GM12878 (cell line): ENCODE measurements around the gene CTDSP1. TPM values are rescaled to one million over a fixed set of nuclear protein-coding genes. Genes with fewer than 3 reads are reported as not detected.

Source experiments
- ATAC-seq: fragments of 200-7000 bp; cut with Tn5 transposase; 3 replicates; pipeline ENCODE4 v1.9.1; 2020; ENCODE audit warnings: mild to moderate bottlenecking, moderate library complexity
- BruUV-seq: library from RNA; stranded (reverse); fragments of 400-500 nt; replicated peaks from 2 replicates; lab custom pipeline; 2021; lab: Mats Ljungman, UMichigan
- CTCF ChIA-PET: fragments of 300-600 bp; sonication (Branson Sonifier 250); formaldehyde crosslinking; extraction: SDS; loops from one replicate; lab custom pipeline; 2021; ENCODE audit warnings: inconsistent platforms; lab: Yijun Ruan, JAX
- POLR2A ChIA-PET: fragments of 350-600 bp; formaldehyde crosslinking; extraction: SDS; loops from one replicate; lab custom pipeline; 2021; ENCODE audit warnings: inconsistent platforms; lab: Charles Lee
- RAD21 ChIA-PET: fragments of 300-600 bp; sonication (Branson Sonifier 250); formaldehyde crosslinking; loops from one replicate; lab custom pipeline; 2023; ENCODE audit warnings: antibody characterized with exemption; ENCODE audit not compliant: unreplicated experiment; lab: Charles Lee
- SMC1A ChIA-PET: fragments of 300-600 bp; sonication (Branson Sonifier 250); formaldehyde crosslinking; loops from one replicate; lab custom pipeline; 2023; ENCODE audit not compliant: unreplicated experiment, uncharacterized antibody; lab: Charles Lee
- DNase-seq: peaks from one replicate; pipeline ENCODE4 v3.0.0-alpha.2; 2011; ENCODE audit warnings: low read depth, low spot score
- FAIRE-seq: peaks from 3 replicates; lab custom pipeline; 2011; peaks lifted over from hg19 to GRCh38; lab: Jason Lieb, UNC
- H2AFZ ChIP-seq: 2 replicates; pipeline ENCODE4 v1.6.0; 2011; ENCODE audit warnings: low read depth, low read length, control low read depth; ENCODE audit not compliant: control insufficient read depth
- H3K27ac ChIP-seq: 2 replicates; pipeline ENCODE4 v1.5.1; 2011; ENCODE audit warnings: control low read depth; ENCODE audit not compliant: control insufficient read depth, insufficient read depth
- H3K27me3 ChIP-seq, 2 experiments: replicated peaks in 1 of 2; 2 replicates each; pipeline versions ENCODE4 v1.6.0 to v1.6.1; 2011; ENCODE audit warnings: low read length in 1 of 2; ENCODE audit not compliant: control insufficient read depth in 2 of 2, insufficient read depth in 2 of 2
- H3K36me3 ChIP-seq, 2 experiments: 2 replicates each; pipeline ENCODE4 v1.5.1; 2011; ENCODE audit warnings: low read length in 1 of 2; ENCODE audit not compliant: control insufficient read depth in 2 of 2, insufficient read depth in 2 of 2
- H3K4me1 ChIP-seq: 2 replicates; pipeline ENCODE4 v1.6.1; 2011; ENCODE audit warnings: mild to moderate bottlenecking, low read length, moderate library complexity, mixed read lengths; ENCODE audit not compliant: control insufficient read depth, insufficient read depth
- H3K4me2 ChIP-seq: 2 replicates; pipeline ENCODE4 v1.6.0; 2011; ENCODE audit warnings: control low read depth; ENCODE audit not compliant: control insufficient read depth, insufficient read depth
- H3K4me3 ChIP-seq: fragments of 200-600 bp; sonication (generic); 2 replicates; pipeline ENCODE4 v1.5.1; 2016
- H3K79me2 ChIP-seq: 2 replicates; pipeline ENCODE4 v1.6.0; 2011; ENCODE audit warnings: low read length; ENCODE audit not compliant: control insufficient read depth, insufficient read depth
- H3K9ac ChIP-seq: 2 replicates; pipeline ENCODE4 v1.8.0; 2011; ENCODE audit warnings: low read length, control low read depth, mixed read lengths; ENCODE audit not compliant: control insufficient read depth, insufficient read depth
- H3K9me3 ChIP-seq: replicated peaks from 3 replicates; pipeline ENCODE4 v1.5.1; 2011; ENCODE audit warnings: mild to moderate bottlenecking, low read length; ENCODE audit not compliant: control insufficient read depth, insufficient read depth
- H4K20me1 ChIP-seq: 2 replicates; pipeline ENCODE4 v1.6.0; 2011; ENCODE audit not compliant: control insufficient read depth, insufficient read depth
- BHLHE40 ChIP-seq, 2 experiments: fragments of 450-650 bp in 1 of 2; IDR thresholded peaks; 2 replicates each; pipeline ENCODE4 v1.6.1; 2011 to 2017; ENCODE audit warnings: low read depth in 2 of 2, borderline replicate concordance in 1 of 2, improper control_type of control experiment in 1 of 2, low read length in 1 of 2, mild to moderate bottlenecking in 1 of 2
- CBX5 ChIP-seq: sonication (generic); IDR thresholded peaks from 2 replicates; pipeline ENCODE4 v1.6.1; 2016; ENCODE audit warnings: low read depth, moderate library complexity, mild to moderate bottlenecking, inconsistent platforms
- EED ChIP-seq: sonication (generic); IDR thresholded peaks from 2 replicates; pipeline ENCODE4 v1.6.1; 2016; ENCODE audit warnings: antibody characterized with exemption, low read depth
- EGR1 ChIP-seq, 2 experiments: IDR thresholded peaks; 1 replicate in 1 of 2; 2 replicates in 1 of 2; pipeline ENCODE4 v1.6.1; 2011 to 2012; ENCODE audit warnings: low read depth in 2 of 2, low read length in 2 of 2, borderline replicate concordance in 1 of 2, mild to moderate bottlenecking in 1 of 2, moderate library complexity in 1 of 2
- EZH2 ChIP-seq: IDR thresholded peaks from 2 replicates; pipeline ENCODE4 v1.6.1; 2012; ENCODE audit warnings: low read depth, mild to moderate bottlenecking, control low read depth, inconsistent platforms, low read length, borderline replicate concordance; ENCODE audit not compliant: control insufficient read depth
- GATAD2B ChIP-seq: fragments of 450-650 bp; conservative IDR thresholded peaks from 2 replicates; pipeline ENCODE4 v1.6.1; 2017; ENCODE audit warnings: low read depth, mild to moderate bottlenecking, moderate library complexity
- HDGF ChIP-seq: fragments of 450-650 bp; IDR thresholded peaks from 2 replicates; pipeline ENCODE4 v1.6.1; 2016; ENCODE audit warnings: antibody characterized with exemption
- IKZF2 ChIP-seq, 2 experiments: fragments of 450-650 bp; IDR thresholded peaks; 2 replicates each; pipeline ENCODE4 v1.6.1; 2017; ENCODE audit warnings: mild to moderate bottlenecking in 2 of 2, moderate library complexity in 2 of 2
- MAX ChIP-seq: IDR thresholded peaks from 2 replicates; pipeline ENCODE4 v1.6.1; 2012; ENCODE audit warnings: low read depth, low read length, improper control_type of control experiment
- NBN ChIP-seq: fragments of 450-650 bp; IDR thresholded peaks from 2 replicates; pipeline ENCODE4 v1.6.1; 2016
- NRF1 ChIP-seq: conservative IDR thresholded peaks from 2 replicates; pipeline ENCODE4 v1.6.1; 2011; ENCODE audit warnings: mild to moderate bottlenecking, low read depth, low read length, improper control_type of control experiment
- PAX5 ChIP-seq: IDR thresholded peaks from 2 replicates; pipeline ENCODE4 v1.6.1; 2011; ENCODE audit warnings: low read depth, low read length, borderline replicate concordance
- POLR2A ChIP-seq: IDR thresholded peaks from 2 replicates; pipeline ENCODE4 v1.6.1; 2011; ENCODE audit warnings: low read depth, mild to moderate bottlenecking, low read length
- RBBP5 ChIP-seq: fragments of 200-600 bp; sonication (generic); conservative IDR thresholded peaks from 2 replicates; pipeline ENCODE4 v1.6.1; 2016
- RCOR1 ChIP-seq: conservative IDR thresholded peaks from 2 replicates; pipeline ENCODE4 v1.6.1; 2012; ENCODE audit warnings: low read depth, low read length, improper control_type of control experiment
- RFX5 ChIP-seq: IDR thresholded peaks from 2 replicates; pipeline ENCODE4 v1.6.1; 2011; ENCODE audit warnings: low read depth, low read length, improper control_type of control experiment
- SMARCA5 ChIP-seq: fragments of 450-650 bp; IDR thresholded peaks from 2 replicates; pipeline ENCODE4 v1.6.1; 2017; ENCODE audit warnings: mild to moderate bottlenecking
- SPI1 ChIP-seq: IDR thresholded peaks from 2 replicates; pipeline ENCODE4 v1.6.1; 2011; ENCODE audit warnings: low read depth, mild to moderate bottlenecking, low read length, moderate library complexity, borderline replicate concordance; ENCODE audit not compliant: insufficient read depth
- STAT3 ChIP-seq: IDR thresholded peaks from 2 replicates; pipeline ENCODE4 v1.6.1; 2011; ENCODE audit warnings: low read depth, low read length, improper control_type of control experiment
- SUZ12 ChIP-seq: fragments of 200-600 bp; sonication (generic); IDR thresholded peaks from one replicate; pipeline ENCODE4 v1.6.1; 2018; ENCODE audit warnings: antibody characterized with exemption, mild to moderate bottlenecking; ENCODE audit not compliant: unreplicated experiment
- TARDBP ChIP-seq: IDR thresholded peaks from 2 replicates; pipeline ENCODE4 v1.6.1; 2016; ENCODE audit warnings: borderline replicate concordance
- TCF12 ChIP-seq: IDR thresholded peaks from 2 replicates; pipeline ENCODE4 v1.6.1; 2011; ENCODE audit warnings: low read depth, mild to moderate bottlenecking, low read length
- ZBED1 ChIP-seq: IDR thresholded peaks from 2 replicates; pipeline ENCODE4 v1.6.1; 2016; ENCODE audit warnings: borderline replicate concordance
- WGBS: methylation state at CpG from one replicate; pipeline ENCODE4 v1.1.6; 2016; ENCODE audit warnings: low lambda C conversion rate; ENCODE audit not compliant: insufficient replicate concordance, insufficient coverage; ENCODE audit errors: missing lambda C conversion rate; 5-methylcytosine and 5-hydroxymethylcytosine counted together
- in situ Hi-C: fragments of 300-500 bp; cut with MboI; formaldehyde crosslinking; loops from 9 replicates; pipeline ENCODE4 v1.14.3; 2018; ENCODE audit warnings: mixed read lengths
- intact Hi-C: fragments of 100-400 bp; cut with micrococcal nuclease; formaldehyde crosslinking; loops from one replicate; pipeline ENCODE4 v1.14.2; 2022; ENCODE audit not compliant: unreplicated experiment
- polyA plus RNA-seq, 11 experiments: library from polyadenylated mRNA; depleted of rRNA in 4 of 11; unstranded in 6 of 11; stranded (reverse) in 5 of 11; fragments of >200 nt; fragmentation: Nextera tagmentation in 4 of 11; fragmentation: Illumina TruSeq in 1 of 11; extraction: Ambion mirVana in 4 of 11; extraction: Trizol in 1 of 11; gene quantifications; 1 replicate in 1 of 11; 2 replicates in 10 of 11; pipeline versions ENCODE4 v1.2.1 to v1.2.3, GENCODE V29; 2011 to 2016; ENCODE audit warnings: inconsistent platforms in 2 of 11, missing spikeins in 2 of 11, low read depth in 1 of 11
- total RNA-seq, 4 experiments: library from RNA; depleted of rRNA in 3 of 4; stranded (reverse); fragments of >200 nt in 3 of 4; fragmentation: Illumina TruSeq in 1 of 4; extraction: Trizol in 1 of 4; gene quantifications; 2 replicates each; pipeline versions ENCODE4 v1.2.1 to v1.2.3, GENCODE V29; 2013 to 2021
- TF ChIP-seq, protein P1 (sequence below): IDR thresholded peaks from 2 replicates; pipeline ENCODE4 v1.6.1; 2011; ENCODE audit warnings: borderline replicate concordance, low read depth, mild to moderate bottlenecking, moderate library complexity, mixed read lengths, low read length; ENCODE audit not compliant: insufficient read depth; ENCODE audit errors: extremely low read length

Gene CTDSP1
- total and polyA plus RNA-seq, 10 of the 15 experiments (the other 5 are each of a cell fraction or from before 2014, with no cell fraction given) = 3.0 to 75.9 (median 34.4) TPM

DNA sequence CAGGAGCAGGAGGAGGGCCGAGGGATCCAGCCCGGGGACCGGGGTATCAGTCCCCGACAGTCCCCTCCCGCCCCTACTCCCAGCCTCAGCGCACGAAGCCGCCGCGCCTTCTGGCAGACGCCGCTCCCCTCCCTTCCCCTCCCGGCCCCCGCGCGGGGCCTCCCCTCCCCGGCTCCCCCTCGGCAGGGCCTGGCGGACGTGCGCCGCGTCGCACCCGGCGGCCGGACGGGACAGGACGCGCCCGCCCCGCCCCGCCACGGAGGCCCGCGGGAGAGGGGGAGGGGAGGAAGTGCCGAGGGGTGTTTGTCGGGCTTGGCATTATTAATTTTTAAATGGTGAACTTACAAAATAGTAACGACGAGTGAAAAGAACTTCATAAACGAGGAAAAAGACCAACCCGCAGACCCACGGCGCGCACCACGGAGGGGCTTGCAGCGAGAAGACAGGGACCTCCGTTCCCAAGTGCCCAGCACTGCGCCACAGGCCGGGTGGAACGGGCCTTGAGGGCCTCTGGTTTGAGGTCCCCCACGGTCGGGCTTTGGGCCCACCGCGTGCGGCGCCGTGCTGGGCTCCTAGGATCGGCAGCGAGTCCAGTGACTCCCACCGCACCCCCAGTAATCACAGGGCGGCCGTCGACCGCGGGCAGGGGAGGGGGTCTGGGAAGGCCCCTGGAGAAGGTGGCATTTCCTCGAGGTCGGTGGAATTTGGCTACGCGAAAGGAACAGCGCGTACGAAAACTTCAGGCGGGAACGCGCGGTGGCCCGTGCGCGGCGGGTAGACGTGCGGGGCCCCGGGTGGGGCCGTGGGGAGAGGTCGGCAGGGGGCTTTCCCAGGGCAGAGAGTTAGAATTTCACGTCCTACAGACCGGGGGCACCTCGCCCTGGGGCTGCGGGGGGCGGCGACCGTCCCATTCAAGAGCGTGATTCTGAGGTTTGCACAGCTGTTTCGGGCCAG is 954 bp upstream of the CTDSP1 start:
- Histone ChIP-seq H3K27ac (peak overlapping the region; percentile 96), H3K4me3 (peak overlapping the region; percentile 84), H2AFZ (peak overlapping the region; percentile 69), H3K9me3 (no peaks in the 10 kb centered on the region), H3K27me3 (no peaks in the 10 kb centered on the region), H4K20me1 (peaks cover 4% of the 10 kb centered on the region; the same call in 1 of the 2 replicates), H3K4me2 (peak overlapping the region; percentile 100), H3K36me3 (peaks cover 7 to 10% of the 10 kb centered on the region in 2 experiments; a peak in 3 of 4 replicates), H3K4me1 (peaks cover 31% of the 10 kb centered on the region), H3K9ac (peak overlapping the region; percentile 89), H3K79me2 (peaks cover 49% of the 10 kb centered on the region)
- ATAC-seq (peak; percentile 54), DNase-seq (no peak), FAIRE-seq (no peak)
- in situ Hi-C loops = loop anchor here (25.0 kb wide), 1 partner anchor 111 kb away; the partner anchor contains the start of gene TMBIM1
- intact Hi-C loops = loop anchor here (2.0 to 5.0 kb wide), 4 partner anchors 41 to 259 kb away; partner anchors contain the start of genes ARPC2, BCS1L, CATIP and CNOT9
- ChIA-PET CTCF (interaction anchor here (1.7 kb wide), 1 partner anchor 111 kb away, joined by 7 read pairs; no protein-coding TSS in a partner anchor), SMC1A (interaction anchor here (1.6 kb wide), 1 partner anchor 97 kb away, joined by 5 read pairs; no protein-coding TSS in a partner anchor), RAD21 (no interaction called here), POLR2A (interaction anchor here (0.5 to 2.8 kb wide), 3 partner anchors 69 to 112 kb away, joined by 3 to 19 read pairs (median 15); no protein-coding TSS in a partner anchor)
- WGBS = 1% methylated on average over 59 of the region's 95 CpGs
- TSS peak; percentile 85 for BruUV-seq
- TF ChIP-seq TARDBP = no peak
- TF ChIP-seq SUZ12 = no peak
- no peak for TF ChIP-seq ZBED1
- TF ChIP-seq SPI1 = peak; percentile 11; the same call in 1 of the 2 replicates
- no peak for TF ChIP-seq EED
- TF ChIP-seq RFX5 = no peak
- no peak for TF ChIP-seq STAT3
- peak in 1 of 2 experiments; percentile 61; a peak in 1 of 3 replicates for TF ChIP-seq EGR1 (IDR thresholded peaks at IDR 0.05; ENCODE audit: borderline replicate concordance in 1 of 2, low read depth in 2 of 2, low read length in 2 of 2)
- TF ChIP-seq MAX = no peak
- peak; percentile 15 to 64; a peak in 2 of 4 replicates for TF ChIP-seq BHLHE40 (IDR thresholded peaks at IDR 0.05; ENCODE audit: borderline replicate concordance in 1 of 2, low read depth in 2 of 2, low read length in 1 of 2)
- TF ChIP-seq GATAD2B = peak; percentile 31; the same call in 1 of the 2 replicates
- no peak; the same call in 1 of the 2 replicates for TF ChIP-seq HDGF
- no peak for TF ChIP-seq RBBP5
- TF ChIP-seq NRF1 = no peak
- TF ChIP-seq EZH2 = no peak
- peak in 1 of 2 experiments; percentile 9; a peak in 2 of 4 replicates for TF ChIP-seq IKZF2 (IDR thresholded peaks at IDR 0.05)
- peak; percentile 12; the same call in 1 of the 2 replicates for TF ChIP-seq TCF12
- 0 out of 2 replicates have a peak, but pooled peaks have one; percentile 10 for TF ChIP-seq NBN
- TF ChIP-seq, protein P1, sequence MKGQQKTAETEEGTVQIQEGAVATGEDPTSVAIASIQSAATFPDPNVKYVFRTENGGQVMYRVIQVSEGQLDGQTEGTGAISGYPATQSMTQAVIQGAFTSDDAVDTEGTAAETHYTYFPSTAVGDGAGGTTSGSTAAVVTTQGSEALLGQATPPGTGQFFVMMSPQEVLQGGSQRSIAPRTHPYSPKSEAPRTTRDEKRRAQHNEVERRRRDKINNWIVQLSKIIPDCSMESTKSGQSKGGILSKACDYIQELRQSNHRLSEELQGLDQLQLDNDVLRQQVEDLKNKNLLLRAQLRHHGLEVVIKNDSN = no peak
- peak; percentile 54 for TF ChIP-seq POLR2A
- no peak for TF ChIP-seq SMARCA5
- TF ChIP-seq RCOR1 = no peak
- no peak for TF ChIP-seq PAX5
- TF ChIP-seq CBX5 = no peak
